Osteocyte (in vitro differentiated cells): ENCODE measurements around the gene PKHD1. TPM values are rescaled to one million over a fixed set of nuclear protein-coding genes. Genes with fewer than 3 reads are reported as not detected.

Experiments used
- DNase-seq: peaks from one replicate; pipeline ENCODE4 v3.0.0; 2021; ENCODE audit warnings: mixed read lengths; ENCODE audit not compliant: unreplicated experiment; ENCODE audit errors: extremely low spot score
- H3K27ac Mint-ChIP-seq: one replicate; pipeline ENCODE4 v1.8.0; 2021; ENCODE audit warnings: mild to moderate bottlenecking, mixed read lengths; ENCODE audit not compliant: unreplicated experiment
- H3K27me3 Mint-ChIP-seq: one replicate; pipeline ENCODE4 v1.8.0; 2021; ENCODE audit warnings: mixed read lengths; ENCODE audit not compliant: unreplicated experiment
- H3K36me3 Mint-ChIP-seq: one replicate; pipeline ENCODE4 v1.8.0; 2021; ENCODE audit warnings: mixed read lengths; ENCODE audit not compliant: unreplicated experiment
- H3K4me1 Mint-ChIP-seq: one replicate; pipeline ENCODE4 v1.8.0; 2021; ENCODE audit warnings: mixed read lengths; ENCODE audit not compliant: unreplicated experiment
- H3K4me3 Mint-ChIP-seq: one replicate; pipeline ENCODE4 v1.8.0; 2021; ENCODE audit warnings: mild to moderate bottlenecking, moderate library complexity, mixed read lengths; ENCODE audit not compliant: unreplicated experiment
- H3K9me3 Mint-ChIP-seq: one replicate; pipeline ENCODE4 v1.8.0; 2021; ENCODE audit warnings: mixed read lengths; ENCODE audit not compliant: unreplicated experiment
- CTCF ChIP-seq: fragments of 200-600 bp; sonication (generic); IDR thresholded peaks from 2 replicates; pipeline ENCODE4 v1.5.0; 2021; ENCODE audit warnings: antibody characterized with exemption, mild to moderate bottlenecking, moderate library complexity
- total RNA-seq: library from RNA; stranded (reverse); gene quantifications from 2 replicates; pipeline ENCODE4 v1.2.1, GENCODE V29; 2021

Gene PKHD1
- total RNA-seq, 1 donor from 2014 or later, result not detected

GRCh38 chr6:51913265-51913664 lies 174.1 kb downstream of the PKHD1 start:
- no peaks in the 10 kb centered on the region for H3K36me3 Mint-ChIP-seq
- no peaks in the 10 kb centered on the region for H3K4me1 Mint-ChIP-seq
- no peaks in the 10 kb centered on the region for H3K9me3 Mint-ChIP-seq
- H3K27ac Mint-ChIP-seq, result no peak overlapping the region
- no peak for DNase-seq
- H3K27me3 Mint-ChIP-seq, result peaks cover 6% of the 10 kb centered on the region
- no peak for TF ChIP-seq CTCF
- no peak overlapping the region for H3K4me3 Mint-ChIP-seq

DNA sequence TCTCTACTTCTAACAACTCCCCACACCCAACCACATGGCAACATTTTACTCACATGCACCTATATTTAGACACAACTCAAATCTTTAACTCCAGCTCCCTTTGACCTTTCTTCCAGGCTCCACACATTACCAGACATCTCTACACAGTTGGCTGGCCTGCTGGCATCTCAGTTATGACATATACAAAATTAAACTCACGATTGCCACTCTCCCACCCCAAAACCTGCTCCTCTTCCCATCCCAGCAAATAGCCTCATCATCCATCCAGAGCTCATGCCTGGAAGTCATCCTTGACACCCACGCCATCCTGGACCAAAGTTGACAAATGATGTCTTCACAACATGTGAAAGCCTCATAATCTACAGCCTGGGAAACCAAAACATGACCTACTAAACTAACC lies 176.6 kb downstream of the PKHD1 start:
- Mint-ChIP-seq H3K27me3 (peaks cover 6% of the 10 kb centered on the region), H3K4me1 (no peaks in the 10 kb centered on the region), H3K9me3 (no peaks in the 10 kb centered on the region), H3K4me3 (no peak overlapping the region), H3K36me3 (no peaks in the 10 kb centered on the region), H3K27ac (no peak overlapping the region)
- TF ChIP-seq CTCF, result no peak
- DNase-seq, result no peak

DNA sequence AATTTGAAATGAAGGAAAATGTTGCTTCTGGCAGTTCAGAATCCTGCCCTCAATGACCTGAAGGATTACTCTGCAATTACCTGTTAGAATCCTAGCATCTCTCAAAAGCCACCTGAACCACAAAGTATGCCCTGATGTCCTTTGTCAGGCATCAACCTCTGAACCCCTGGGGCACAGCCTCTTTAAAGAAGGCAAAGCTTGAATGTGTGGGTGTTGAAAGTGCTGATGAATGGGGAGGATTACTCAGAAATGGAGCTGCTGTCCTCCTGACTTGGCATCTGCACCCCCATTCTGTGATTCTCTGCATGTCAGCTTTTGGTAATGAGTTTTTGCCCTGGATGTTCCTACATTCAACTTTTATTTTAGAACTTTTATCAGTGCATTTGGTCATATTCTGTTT lies 179.2 kb downstream of the PKHD1 start:
- Mint-ChIP-seq H3K27ac (no peak overlapping the region), H3K9me3 (no peaks in the 10 kb centered on the region), H3K36me3 (no peaks in the 10 kb centered on the region), H3K4me3 (no peak overlapping the region), H3K27me3 (peaks cover 6% of the 10 kb centered on the region), H3K4me1 (no peaks in the 10 kb centered on the region)
- no peak for TF ChIP-seq CTCF
- DNase-seq, result no peak

GRCh38 chr6:51901766-51902764 lies 185.3 kb downstream of the PKHD1 start:
- no peaks in the 10 kb centered on the region for H3K4me1 Mint-ChIP-seq
- no peak for TF ChIP-seq CTCF
- no peaks in the 10 kb centered on the region for H3K27me3 Mint-ChIP-seq
- H3K27ac Mint-ChIP-seq, result no peak overlapping the region
- DNase-seq, result no peak
- no peaks in the 10 kb centered on the region for H3K9me3 Mint-ChIP-seq
- no peaks in the 10 kb centered on the region for H3K36me3 Mint-ChIP-seq
- H3K4me3 Mint-ChIP-seq, result no peak overlapping the region

DNA sequence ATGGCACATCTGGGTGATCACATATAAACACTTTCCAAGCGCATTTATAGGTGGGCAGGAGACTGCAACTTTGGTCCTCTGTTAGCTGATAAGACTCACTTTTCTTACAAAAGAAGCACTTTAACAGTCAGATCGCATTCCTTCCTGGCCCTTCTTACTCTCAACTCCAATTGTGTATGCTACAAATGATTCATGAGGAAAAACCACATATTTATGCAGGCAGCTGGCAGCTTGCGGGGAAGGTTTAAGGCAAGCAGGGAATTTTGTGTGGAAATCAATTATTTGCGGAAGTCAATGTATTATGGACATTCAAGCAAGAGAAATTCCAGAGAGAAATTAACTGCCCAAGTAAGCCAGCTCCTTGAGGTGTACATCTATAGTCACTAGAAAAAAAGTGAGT lies 194.0 kb downstream of the PKHD1 start:
- Mint-ChIP-seq H3K4me3 (no peak overlapping the region), H3K4me1 (no peaks in the 10 kb centered on the region), H3K9me3 (no peaks in the 10 kb centered on the region), H3K27ac (no peak overlapping the region), H3K36me3 (no peaks in the 10 kb centered on the region), H3K27me3 (no peaks in the 10 kb centered on the region)
- no peak for DNase-seq
- no peak for TF ChIP-seq CTCF
